GM15510 (cell line): ENCODE data around the gene RIMS3.

Experiments
- POLR2A ChIP-seq: IDR thresholded peaks from 3 replicates; pipeline ENCODE4 v1.6.1; 2011; ENCODE audit warnings: borderline replicate concordance; ENCODE audit not compliant: insufficient read length; ENCODE audit errors: extremely low read depth

The RIMS3 gene

GRCh38 chr1:40599926-40600325 is 65.6 kb downstream of the RIMS3 start:
- no peak for TF ChIP-seq POLR2A

- no peak for TF ChIP-seq POLR2A
Observed at GRCh38 chr1:40595623-40596022, 69.9 kb downstream of the RIMS3 start.

DNA sequence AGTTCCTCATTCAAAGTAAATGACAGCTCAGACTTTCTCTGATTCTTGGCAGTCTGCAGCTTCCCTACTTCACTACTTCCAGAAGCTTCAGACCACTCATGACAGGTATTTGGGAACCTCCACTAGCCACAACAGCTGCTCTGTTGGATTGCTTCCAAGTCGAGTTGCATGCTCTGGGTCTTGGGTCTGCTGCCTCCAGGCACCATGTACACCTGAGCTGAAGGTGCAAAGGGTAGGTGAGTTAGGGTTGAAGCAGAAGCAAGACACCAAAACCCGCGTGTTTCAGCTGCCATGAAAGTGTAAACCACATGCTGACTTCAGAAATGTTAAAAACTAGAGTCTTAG is 71.3 kb downstream of the RIMS3 start:
- no peak for TF ChIP-seq POLR2A

DNA sequence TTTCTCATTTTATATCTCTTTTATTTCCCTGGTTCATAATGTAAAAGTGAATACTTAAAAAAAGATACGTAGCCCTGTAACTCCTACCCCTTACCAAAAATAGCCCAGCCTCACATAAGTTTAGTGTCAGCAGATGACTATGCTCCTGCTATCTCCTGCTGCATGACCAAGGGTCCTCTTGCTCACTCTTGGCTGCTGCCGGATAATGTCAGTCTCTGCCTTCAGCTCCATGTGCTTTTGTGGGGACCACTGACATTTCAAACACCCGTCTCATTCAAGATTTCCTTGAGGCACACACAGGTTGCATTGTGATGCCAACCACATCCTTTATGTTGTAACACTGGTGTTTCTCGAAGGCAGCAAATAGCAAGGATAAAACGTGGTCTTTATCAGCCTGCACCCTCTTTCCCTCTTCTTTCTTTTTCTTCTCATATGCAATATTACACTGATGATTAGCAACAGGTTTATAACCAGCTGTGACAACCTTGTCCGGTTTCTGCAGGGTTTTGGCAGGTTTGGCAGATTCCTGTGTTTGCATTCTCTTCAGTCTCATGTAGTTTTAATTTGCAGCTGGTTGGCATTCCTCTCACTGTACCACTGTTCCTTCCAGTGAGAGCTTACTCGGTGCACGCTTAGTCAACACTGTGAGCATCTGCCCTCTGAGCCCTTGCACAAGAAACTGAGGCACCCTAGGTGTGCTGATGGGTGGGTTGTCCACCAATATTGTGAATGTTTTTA is 71.9 kb downstream of the RIMS3 start:
- TF ChIP-seq POLR2A: no peak

DNA sequence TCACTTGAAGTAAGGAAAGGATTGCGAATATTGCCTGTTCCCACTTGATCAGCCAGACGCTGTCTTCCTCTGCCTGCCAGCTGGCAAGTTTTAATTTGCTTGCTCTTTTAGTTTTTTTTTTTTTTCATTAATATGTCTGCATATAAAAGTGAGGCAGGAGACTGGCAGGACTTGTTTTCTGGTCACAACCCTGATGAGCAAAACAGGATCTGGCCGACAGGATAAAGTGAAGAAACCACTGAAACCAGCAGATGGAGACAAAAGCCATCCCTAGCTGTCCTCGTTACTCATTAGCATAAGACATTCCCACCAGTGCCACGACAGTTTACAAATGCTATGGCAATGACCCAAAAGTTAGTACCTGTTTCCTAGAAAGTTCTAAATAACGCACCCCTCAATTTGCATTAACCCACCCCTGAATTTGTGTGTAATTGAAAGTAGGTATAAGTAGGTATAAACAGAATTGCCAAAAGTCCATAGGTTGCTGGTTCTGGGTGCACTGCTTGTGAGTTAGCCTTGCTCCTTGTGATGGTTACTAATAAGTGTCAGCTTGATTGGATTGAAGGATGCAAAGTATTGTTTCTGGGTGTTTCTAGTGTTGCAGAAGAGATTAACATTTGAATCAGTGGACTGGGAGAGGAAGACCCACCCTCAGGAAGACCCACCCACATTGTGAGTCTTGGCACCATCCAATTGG is 73.2 kb downstream of the RIMS3 start:
- TF ChIP-seq POLR2A: no peak

GRCh38 chr1:40588586-40588985 is 76.9 kb downstream of the RIMS3 start:
- TF ChIP-seq POLR2A: no peak

GRCh38 chr1:40583980-40584379 is 81.5 kb downstream of the RIMS3 start:
- no peak for TF ChIP-seq POLR2A

GRCh38 chr1:40582116-40582515 is 83.4 kb downstream of the RIMS3 start:
- no peak for TF ChIP-seq POLR2A

DNA sequence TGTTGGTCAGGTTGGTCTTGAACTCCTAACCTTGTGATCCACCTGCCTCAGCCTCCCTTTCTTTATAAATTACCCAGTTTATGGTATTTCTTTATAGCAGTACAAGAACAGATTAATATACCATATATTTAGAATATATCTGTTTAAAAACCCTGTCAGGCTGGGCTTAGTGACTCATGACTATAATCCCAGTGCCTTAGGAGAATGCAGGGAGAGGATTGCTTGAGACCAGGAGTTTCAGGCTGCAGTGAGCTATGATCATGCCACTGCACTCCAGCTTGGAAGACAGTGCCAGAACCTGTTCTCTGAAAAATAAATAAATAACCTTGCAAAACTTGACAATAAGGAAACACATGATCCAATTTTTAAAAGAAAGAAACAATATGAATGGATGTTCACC is 90.1 kb downstream of the RIMS3 start:
- TF ChIP-seq POLR2A: no peak
